GM19351 (cell line): ENCODE measurements around the gene NRXN2.

Source experiments
- ATAC-seq: cut with Tn5 transposase; IDR thresholded peaks from one replicate; pipeline ENCODE4 v1.9.1; 2021; ENCODE audit warnings: mild to moderate bottlenecking, moderate library complexity; ENCODE audit not compliant: unreplicated experiment

The NRXN2 gene

DNA sequence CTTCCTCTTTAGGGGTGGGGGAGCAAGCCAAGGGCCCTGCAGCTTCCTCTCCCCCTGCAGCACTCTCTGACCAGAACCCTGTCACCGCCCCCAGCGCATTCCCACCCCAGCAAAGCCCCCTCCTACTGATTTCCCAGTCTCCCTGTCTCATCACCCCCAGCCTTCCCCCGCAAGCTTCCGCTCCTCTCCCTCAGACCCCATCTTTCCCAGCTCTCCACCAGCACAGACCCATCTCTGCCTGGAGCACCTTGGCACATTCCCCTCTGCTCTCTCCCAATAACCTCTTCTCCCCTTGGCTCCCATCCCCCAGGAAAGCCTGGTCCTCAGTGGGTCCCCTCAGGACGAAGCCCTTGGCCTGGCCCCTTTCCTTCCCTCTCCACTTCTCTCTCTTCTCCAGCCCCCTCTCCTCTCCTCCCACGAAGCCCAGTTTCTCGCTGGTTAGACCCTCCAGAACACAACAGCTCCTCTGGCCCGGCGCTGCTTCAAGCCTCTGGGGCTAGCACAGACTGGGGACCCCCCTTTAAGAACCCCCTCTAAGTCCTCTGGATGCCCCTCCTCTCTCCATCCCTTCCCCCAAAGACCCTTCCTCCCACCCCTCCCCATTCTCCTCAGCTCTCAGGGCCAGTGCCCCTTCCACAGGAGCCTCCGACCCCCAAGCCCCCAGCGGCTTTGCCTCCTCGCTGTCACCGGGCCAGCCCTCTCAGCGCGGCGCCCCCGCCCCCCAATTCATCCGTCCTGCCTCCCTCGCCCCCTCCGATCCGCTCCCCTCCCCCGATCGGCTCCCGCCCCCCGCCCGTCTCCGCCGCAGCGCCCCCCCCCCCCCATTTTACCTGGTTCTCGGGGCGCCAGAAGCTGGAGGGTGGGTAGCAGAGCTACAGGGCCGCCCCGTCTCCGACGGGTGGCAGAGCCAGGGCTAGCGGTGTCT is 594 bp downstream of the NRXN2 start:
- no peak for ATAC-seq

DNA sequence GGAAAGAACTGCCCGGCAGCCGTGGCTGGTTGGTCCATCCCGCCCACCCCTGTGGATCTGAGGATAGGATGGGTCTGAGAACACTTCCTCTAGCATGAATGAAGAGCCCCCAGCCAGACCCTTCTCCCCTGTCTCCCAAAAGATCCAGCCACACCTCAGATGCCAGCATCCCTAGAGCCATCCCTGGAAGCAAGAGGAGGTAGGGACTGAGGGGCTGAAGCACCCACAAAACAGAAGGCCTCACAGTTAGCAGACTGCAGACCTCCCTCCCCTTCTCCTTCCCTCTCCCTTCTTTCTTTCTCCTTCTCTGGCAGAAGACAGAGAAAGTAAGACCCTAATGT is 1.7 kb downstream of the NRXN2 start:
- no peak for ATAC-seq

DNA sequence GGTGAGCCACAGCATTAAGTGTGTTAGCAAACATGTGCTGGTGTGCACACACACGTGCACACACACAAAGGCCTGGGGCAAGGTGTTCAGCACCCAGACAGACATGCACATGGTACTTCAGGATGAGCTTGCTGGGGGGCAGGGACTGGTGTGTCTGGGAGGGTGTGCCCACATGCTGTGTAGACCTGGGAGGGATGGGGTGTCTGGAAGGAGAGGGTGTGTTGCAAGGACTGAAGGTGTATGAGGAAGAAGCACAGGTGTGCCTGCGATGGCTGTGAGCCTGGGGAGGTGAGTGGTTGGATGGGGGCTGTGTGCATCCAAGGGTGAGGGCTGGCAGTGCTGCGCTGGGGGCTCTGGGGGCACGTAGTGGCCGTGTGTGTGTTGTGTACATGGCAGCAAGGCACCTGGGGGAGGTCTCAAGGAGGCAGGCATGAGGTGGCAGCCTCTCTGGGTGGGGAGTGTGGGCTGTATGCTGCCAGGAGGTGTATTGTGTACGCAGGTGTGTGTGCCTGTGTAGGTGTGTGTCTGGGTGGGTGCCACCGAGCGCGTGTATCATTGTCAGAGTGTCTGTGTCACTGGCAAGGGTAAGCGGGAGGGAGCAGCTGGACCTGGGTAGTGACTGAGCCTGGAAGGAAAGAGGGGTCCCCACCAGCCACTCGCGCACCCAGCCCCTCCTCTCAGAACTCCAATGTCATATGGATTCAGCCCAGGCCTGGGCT is 2.2 kb downstream of the NRXN2 start:
- no peak for ATAC-seq

DNA sequence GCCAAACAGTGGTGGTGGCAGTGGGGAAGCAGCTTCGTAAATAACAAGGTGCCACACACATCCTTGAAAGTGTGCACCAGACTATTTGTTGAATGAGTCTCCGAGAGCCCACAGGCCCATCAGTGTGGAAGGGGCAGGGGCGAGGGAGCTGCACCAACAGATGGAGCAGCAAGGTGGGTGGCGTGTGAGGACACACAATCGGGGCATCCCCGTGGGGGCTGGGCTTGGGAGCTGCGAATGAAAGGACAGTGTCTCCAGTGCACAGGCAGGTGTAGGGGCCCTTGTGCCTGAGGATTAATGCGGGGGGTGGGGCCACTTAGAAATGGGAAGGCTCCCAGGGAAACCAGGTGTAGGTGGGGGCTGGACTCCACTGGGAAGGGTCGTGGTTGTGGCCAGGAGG is 2.8 kb downstream of the NRXN2 start:
- ATAC-seq, result no peak

- no peak for ATAC-seq
These were observed 3.6 kb downstream of the NRXN2 start for GRCh38 chr11:64719406-64719805.

DNA sequence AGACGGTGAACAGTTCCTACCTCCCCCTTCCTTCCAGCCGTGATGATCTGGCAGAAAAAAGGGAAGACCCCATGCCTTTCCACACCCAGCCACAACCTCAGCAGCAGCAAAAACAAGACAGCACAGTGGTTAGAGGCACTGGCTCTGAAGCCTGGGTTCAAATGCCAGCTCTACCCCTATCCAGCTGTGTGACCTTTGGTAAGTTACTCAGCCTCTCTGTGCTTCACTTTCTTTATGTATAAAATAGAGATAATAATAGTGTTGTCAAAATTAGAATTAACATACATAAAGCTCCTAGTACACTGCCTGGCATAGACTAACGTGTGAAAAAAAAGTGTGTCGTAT is 4.2 kb downstream of the NRXN2 start:
- ATAC-seq, result no peak

DNA sequence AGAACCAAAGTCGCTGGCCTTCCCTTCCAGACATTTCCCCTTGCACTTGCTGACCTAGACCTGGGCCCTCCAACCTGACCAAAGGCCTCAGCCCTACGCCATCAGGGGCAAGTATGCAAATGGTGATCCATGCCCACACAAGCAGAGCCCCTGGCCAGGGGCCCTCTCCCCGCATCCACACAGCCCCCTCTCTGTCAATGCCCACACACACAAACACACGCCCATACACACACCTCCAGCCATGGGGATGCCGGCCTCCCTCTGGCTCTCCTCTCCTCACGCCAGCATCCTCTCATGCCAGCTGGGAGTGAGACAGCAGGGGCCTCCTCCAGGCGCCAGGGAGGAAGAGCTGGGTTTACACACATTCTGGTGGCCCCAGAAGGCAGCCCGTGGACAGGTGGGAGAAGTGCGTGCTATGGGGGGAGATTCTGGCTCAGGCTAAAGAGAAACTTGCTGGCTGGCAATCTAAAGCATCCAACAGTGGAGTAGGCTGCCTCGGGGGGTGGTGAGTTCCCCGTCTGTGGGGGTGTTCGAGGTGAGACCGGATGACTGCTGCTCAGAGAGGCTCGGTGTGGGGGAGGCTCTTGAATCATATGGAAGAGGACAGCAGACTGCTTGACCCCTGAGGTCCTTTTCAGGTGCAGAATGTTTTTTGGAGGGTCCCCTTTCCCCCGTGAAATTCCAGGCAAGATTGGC is 4.8 kb downstream of the NRXN2 start:
- no peak for ATAC-seq

GRCh38 chr11:64717268-64717578 is 5.8 kb downstream of the NRXN2 start:
- no peak for ATAC-seq

GRCh38 chr11:64716473-64717267 is 6.3 kb downstream of the NRXN2 start:
- no peak for ATAC-seq

GRCh38 chr11:64715756-64716472 is 7.1 kb downstream of the NRXN2 start:
- no peak for ATAC-seq

DNA sequence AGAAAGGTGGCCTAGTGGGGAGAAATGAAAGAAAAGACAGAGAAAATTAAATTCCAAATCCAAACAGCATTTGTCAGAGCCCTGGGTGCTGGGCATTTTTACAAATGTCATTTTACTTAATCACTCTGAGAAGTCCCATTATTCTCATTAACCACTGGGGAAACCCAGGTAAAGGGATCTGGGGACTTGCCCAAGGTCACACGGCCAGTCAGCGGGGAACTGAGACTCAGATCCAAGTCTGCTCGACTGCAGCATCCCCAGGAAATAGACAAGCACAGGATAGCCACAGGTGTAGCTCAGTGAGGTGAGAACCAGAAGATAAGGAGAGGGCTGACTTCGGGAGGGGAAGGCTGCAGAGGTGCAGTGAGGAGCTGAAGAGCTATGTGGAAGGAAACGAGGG is 7.9 kb downstream of the NRXN2 start:
- no peak for ATAC-seq

GRCh38 chr11:64714666-64715065 is 8.3 kb downstream of the NRXN2 start:
- ATAC-seq, result no peak

- no peak for ATAC-seq
These were observed 9.1 kb downstream of the NRXN2 start for GRCh38 chr11:64713781-64714363.

DNA sequence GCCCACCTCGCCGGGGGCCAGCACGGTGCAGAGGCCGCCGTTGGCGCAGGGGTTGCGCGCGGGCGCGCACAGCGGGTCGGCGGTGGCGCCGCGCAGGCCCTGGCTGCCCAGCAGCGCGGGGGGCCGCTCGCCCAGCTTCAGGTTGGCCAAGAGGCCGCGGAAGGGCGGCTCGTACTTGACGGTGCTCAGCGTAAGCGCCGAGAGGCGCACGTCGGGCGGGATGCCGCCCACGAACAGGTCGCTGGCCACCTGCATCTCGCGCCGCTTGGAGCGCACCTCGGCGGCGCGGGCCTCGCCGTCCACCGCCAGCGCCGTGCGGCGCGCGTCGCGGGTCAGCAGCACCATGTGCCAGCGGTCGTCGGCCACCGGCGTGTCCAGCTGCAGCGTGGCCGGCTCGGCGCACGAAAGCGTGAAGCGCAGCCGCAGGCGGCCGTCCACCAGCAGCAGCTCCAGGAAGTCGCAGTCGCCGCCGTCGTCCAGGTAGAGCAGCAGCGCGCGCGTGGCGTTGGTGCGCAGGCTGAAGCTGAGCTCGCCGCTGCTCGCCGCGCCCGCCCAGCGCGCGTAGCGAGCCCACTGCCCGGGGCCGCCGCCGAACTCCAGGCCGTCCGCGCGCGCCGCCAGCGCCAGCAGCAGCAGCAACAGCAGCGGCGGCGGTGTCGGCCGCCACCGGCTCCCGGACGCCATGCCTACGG is 9.8 kb downstream of the NRXN2 start:
- ATAC-seq, result no peak

DNA sequence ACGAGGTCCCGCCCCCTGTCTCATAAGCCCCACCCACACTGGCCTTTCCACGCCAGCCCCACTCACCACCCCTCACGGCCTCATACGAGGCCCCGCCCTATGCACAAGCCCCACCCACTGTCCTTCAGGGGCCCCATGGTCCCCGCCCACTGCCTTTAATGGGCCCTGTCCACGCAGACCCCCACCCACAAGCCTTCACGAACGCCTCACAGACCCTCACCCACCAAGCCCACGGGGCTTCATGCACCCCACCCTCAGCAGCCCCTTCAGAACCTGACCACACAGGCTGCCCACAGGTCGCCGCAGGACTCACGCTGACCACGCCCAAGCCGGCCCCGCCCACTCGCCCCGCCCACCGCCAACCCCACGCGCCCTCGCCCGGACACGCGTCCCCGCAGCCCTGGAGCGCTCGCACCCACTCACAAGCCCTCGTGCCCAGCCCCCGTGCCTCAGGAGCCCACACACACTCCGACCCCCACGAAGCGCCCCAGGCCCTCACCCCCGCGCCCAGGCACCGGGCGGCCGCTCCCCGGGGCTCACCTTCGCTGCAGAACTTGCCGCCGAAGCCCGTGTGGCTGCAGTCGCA is 10.5 kb downstream of the NRXN2 start:
- no peak for ATAC-seq

DNA sequence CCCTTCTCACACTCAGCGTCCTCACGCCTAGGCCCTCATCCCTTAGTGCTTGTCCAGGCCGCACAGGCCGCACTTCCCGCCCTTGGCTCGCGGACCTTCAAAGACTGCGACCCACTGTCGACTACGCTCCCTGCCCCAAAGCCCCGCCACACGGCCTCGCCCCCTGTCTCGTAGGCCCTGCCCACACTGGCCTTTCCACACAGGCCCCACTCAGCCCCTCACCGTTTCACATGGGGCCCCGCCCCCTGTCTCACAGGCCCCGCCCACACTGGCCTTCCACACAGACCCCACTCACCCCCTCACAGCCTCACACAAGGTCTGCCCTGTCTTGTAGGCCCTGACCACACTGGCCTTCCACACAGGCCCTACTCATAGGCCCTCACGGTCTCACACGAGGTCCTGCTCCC is 11.0 kb downstream of the NRXN2 start:
- ATAC-seq, result no peak

DNA sequence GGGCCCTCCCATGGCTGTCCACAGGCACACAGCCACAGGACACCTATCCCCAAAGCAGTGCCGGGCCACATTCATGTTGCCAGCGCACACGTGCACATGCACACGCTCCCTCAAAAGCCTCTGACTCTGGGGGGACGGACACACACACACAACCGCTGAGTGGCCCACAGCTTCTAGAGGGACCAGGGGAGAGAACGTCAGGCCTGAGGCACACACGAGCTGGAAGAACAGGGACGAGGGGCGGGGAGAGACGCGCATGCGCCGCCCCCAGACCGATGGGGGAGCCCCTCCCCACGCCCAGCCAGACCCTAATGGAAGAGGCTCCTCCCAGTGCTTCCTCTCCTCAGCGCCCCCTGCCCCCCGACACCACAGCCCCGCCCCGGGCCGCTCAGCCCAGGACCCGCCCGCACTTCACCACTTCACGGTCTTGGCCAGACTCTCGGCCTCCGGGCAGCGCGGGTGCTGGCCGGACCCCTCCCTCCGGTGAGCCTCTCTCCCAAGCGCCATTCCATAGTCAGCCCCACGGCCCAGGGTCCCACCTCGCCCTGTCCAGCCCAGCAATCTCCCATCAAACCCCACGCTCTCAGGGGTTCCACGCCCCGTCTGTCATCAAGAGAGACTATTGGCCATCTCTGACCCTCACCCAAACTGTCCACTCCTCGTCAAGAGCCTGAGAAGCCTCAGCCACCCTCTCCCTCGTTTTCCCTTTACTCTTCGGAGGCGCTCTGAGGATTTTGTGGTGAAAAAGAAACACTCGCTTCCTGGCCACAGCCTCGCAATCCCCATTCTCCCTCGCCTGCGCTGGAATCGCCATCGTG is 11.7 kb downstream of the NRXN2 start:
- no peak for ATAC-seq

GRCh38 chr11:64710418-64711137 is 12.4 kb downstream of the NRXN2 start:
- no peak for ATAC-seq
